ENCODE results near the gene CCDC12.
"Not testable (repeated sequence)": the region's sequence is repeated elsewhere in the genome, so short reads cannot be mapped to it uniquely, and the experiment has no call there.

The CCDC12 gene

DNA sequence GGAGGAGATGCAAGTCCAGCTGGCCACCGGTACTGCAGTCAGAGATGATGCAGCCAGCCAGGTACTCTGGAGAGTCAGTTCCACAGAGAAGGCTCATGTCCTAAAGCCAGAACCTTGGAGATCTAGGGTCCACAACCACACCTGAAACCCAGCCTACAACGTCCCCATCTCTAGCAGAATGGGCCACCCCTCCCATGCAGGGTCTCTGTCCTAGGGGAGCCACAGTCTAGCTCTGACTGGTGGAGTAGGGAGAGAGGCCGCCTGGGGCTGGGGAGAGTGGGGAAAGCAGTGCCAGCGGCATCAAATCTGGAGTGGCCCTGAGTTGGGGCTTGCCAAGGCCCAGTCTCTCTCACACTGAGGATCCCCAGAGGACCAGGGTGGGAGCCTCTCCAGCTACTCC is 55.5 kb downstream of the CCDC12 start:
- DNase-seq = no peak

DNA sequence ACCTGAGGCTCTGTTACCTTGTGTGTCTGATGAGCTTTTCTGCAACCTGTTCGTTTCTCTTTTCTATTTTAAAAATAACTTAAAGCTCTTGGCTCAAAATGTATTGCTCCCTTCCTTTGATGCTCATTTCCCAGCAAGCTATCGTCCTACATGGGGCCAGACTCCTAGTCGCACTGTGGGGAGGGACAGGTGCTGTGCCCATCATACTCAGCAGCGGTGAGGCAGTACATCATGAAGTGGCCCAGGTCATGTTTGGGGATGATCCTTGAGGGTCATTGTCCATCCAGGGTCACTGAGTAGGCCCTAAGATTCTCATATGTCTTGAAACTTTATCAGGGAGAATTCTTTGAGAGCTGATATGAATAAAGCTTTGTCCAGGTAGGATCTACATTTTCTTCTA is 57.9 kb downstream of the CCDC12 start:
- DNase-seq = no peak

DNA sequence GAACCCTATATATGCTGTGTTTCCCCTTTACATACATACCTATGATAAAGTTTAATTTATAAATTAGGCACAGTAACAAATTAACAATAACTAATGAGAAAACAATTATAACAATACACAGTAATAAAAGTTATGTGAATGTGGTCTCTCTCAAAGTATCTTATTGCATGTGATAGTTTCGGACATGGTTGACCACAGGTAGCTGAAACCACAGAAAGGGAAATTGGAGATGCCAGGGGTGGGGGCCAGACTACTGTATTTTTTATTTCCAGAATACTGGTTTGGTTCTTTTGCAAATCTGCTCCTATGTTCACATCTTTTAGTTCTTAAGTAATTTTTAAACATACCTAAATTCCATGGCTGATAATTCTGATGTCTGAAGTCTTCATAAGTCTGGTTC is 58.3 kb downstream of the CCDC12 start:
- DNase-seq = no peak

DNA sequence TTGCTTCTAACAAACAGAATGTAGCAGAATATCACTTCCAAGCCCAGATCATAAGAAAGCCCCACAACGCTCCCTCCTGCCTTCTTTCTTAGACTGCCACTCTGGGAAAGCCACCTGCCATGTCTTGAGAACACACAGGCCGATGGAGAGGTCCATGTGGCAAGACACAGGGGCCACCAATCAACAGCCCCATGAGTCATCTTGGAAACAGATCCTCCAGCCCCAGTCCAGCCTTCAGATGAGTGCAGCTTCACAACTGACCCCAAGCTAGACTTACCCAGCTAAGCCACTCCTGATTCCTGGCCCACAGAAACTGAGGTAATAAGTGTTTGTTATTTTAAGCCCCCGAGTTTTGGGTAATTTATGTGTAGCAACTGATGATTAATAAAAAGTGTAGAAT is 59.3 kb downstream of the CCDC12 start:
- DNase-seq = no peak

DNA sequence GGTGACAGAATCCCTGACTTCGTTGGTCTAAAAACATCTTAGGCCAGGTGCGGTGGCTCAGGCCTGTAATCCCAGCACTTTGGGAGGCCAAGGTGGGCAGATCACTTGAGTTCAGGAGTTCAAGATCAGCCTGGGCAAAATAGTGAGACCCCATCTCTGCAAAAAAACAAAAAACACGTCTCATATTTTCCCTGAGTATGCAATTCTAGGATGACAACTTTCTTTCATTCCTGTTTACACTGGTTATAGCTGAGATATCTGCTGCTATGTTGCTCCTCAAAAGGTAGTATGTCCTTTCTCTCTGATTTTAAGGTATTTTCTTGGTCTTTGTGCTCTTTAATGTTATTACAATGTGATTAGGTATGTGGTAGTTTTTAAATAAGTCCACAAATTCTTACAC is 59.7 kb downstream of the CCDC12 start:
- no peak for DNase-seq

DNA sequence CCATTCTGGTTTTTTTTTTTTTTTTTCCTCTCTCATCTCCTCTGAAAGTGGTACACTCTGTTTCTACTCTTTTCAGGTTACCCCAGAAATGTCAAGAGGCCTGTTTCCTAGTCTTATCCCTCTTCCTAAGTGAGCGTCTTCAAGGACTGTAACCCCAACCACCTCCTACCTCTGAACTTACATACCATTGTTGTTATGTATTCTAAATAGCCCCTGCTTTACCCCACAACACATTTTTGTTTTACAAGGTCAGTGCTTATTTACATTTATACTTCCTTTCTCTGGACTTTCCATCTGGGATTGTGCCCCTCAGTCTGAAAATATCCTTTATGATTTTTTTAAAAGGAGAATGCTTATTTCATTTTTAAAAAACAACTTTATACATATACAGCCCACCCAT is 60.3 kb downstream of the CCDC12 start:
- no peak for DNase-seq

DNA sequence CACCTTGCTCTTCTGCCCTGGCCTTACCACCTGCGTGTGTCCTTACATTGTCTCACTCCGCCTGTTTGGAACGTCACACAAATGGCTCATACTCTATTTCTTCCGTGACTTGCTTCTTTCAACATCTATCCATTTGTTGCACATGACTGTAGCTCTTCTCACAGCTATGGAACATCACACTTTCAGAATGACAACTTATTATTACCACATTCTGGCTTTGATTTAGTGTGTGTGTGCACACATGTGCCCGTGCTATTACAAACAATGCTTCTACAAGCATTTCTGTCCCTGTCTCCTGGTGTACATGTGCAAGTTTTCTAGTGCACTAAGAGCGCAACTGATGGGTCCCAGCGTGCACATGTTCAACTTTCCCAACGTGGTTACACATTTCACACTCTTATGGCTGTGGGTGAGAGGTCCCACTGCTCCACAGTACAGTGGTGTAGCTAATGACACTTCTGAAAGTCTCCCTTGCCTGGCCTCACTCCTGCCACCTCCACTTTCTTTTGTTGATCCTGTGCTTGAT is 61.2 kb downstream of the CCDC12 start:
- no peak for DNase-seq

DNA sequence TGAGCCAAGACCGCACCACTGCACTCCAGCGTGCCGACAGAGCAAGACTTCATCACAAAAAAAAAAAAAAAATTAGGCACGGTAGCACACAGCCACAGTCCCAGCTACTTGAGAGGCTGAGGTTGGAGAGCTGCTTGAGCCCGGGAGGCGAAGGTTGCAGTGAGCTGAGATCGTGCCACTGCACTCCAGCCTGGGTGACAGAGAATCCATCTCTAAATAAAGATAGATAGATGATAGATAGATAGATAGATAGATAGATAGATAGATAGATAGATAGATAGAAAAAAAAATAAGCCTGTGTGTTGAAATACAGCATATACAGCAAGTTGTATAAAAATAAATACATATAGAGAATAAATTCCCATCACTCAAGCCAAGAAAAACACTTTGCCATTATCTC is 61.7 kb downstream of the CCDC12 start:
- no peak for DNase-seq

DNA sequence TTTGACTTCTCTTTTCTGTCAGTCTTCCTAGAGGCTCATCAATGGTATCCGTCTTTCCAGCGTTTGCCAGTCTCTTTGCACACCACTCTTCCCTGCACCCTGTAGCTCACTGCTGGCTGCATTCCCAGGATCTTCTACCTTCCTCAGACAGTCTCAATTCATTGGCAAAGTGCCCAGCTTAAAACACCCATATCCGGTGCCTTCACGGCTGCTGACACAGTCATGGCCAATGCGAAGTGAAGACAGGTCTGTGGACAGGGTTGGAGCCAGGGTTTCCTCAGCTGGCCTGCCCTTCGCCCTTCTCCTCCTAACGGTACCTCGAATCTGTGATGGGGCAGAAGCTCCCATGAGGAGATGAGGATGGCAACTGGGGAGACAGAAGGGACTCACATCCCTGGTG is 62.9 kb downstream of the CCDC12 start:
- no peak for DNase-seq

DNA sequence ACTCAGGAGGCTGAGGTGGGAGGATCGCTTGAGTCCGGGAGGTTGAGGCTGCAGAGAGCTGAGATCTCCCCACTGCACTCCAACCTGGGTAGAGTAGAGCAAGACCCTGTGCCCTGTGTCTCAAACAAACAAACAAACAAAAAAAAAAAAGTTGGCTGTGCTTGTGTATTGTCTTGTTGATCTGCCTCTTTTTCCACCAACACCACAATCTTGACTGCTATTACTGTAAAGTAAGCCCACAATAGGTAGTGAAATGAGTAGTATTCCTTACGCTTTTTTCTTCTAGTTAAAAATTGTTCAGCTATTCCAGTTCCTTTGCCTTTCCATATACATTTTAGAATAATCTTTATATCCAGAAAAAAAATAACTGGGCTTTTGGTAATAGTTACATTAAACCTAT is 63.6 kb downstream of the CCDC12 start:
- no peak for DNase-seq

DNA sequence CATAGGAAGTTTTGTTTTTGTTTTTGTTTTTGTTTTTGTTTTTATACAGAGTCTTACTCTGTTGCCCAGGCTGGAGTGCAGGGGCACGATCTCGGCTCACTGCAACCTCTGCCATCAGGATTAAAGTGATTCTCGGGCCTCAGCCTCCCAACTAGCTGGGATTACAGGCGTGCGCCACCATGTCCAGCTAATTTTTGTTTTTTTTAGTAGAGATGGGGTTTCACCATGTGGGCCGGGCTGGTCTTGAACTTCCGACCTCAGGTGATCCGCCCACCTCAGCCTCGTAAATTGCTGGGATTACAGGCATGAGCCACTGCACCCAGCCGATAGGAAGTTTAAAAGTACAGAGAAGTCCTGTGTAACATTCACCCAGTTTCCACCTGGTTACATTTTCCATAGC is 65.6 kb downstream of the CCDC12 start:
- DNase-seq = not testable (repeated sequence)

DNA sequence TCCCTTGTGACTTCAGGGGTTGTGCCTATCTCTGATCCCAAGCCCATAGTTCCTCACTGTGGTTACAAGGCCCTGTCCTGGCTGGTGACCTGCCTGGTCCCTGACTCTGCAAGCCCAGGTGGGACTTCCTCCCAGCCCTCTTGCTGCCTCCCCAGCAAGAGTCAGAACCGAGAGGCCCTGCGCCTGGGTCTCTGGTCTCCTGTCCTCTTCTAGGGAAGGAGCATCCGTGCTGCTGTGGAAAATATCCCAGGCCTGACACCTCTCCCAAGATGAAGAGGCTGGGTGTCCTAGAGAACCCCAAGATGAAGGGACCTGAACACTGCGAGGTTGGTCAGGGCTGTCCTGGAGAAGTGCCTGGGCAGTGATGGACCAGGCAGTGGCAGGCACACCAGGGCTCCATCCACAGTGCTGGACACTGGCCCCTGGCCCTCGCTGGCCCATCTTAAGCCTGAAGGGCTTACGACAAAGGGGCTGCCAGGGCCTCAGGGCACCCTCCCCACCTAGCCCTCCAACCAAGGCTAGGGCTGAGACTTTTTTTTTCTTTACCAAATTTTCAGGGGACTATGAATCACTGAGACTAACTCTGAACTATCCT is 66.3 kb downstream of the CCDC12 start:
- no peak for DNase-seq

DNA sequence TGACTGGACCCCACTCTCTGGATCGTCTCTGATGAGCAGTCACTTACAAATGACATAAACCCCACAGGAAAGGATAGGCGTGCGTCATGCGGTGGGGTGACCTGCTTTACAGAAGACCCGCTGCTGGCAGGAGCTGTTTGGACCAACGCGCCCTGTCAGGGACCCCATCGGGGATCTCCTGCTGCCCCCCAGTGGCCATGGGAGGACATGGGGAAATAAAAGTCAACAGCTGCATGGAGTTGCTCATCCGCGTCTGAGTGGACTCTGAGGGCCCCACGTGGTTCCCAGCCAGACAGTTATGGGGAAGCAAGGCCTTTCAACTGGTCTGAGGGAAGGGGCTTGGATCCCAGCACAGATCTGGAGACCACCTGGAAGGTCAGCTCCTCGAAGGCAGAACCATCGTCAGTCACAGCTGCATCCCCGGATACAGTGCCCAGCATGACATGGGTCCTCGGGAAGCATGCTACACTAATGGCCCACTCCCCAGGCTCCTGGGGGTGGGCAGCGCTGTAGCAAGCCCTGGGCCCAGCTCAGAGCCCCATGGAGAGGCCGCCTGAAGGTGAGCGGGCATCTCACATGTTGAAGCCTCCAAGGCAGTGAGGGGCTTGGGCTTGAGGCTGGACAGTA is 66.9 kb downstream of the CCDC12 start:
- peak; percentile 38 to 67 (median 56) for DNase-seq

DNA sequence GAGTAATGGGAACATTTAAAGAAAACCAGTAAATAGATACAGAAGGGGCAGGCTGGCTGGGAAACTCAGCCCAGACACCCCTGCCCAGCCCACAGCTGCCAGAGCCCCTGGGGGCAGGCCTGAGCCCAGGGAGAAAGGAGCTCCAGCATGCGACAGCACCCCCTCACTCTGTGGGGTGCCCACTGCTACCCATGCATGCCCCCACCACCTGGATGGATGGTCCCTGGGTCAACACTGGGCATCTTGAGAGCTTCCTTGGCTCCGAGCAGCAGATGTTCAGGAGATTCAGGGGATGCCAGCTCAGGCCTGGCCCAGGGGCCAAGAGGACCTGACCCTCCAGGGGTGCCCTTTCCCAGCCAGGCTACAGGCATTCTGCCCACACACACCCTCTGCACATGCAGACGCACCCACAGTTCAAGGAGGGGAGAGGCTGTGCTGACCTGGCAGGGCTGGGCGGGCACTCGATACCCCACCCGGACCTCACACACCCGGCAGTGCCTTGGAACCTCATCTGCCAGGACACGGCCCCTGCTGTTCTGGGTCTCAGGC is 67.5 kb downstream of the CCDC12 start:
- DNase-seq = no peak

DNA sequence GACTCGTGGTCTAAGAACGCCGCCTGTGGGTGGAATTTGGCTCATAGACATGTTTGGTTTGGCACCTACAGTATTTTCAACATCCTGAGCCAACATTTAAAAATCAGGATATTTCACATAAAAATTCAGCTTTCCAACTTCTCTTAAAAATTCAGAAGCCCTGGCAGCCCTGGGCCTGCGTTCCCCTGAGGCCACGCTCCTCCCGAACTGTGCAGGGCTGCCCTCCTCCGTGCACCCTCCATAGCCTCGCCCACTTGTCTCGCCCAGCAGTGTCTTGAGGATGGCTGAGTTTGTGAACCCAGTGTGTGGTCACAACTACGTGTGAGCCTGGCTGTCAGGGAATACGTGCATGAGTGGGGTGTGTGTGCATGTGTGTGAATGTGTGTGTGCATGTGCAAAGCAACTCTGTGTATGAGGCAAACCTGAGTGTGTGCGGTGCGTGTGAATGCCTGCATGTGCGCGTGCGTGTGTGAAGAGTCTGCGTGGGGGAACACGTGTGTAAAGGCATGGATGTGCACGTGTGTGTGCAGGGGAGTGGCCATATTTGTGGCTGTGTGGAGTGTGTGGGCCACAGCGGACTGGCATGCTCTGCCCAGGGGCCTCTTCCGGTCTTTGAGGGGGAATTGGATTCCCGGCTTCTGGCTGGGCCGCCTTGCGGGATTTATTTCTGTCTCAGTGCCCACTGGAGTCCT is 68.1 kb downstream of the CCDC12 start:
- no peak for DNase-seq

DNA sequence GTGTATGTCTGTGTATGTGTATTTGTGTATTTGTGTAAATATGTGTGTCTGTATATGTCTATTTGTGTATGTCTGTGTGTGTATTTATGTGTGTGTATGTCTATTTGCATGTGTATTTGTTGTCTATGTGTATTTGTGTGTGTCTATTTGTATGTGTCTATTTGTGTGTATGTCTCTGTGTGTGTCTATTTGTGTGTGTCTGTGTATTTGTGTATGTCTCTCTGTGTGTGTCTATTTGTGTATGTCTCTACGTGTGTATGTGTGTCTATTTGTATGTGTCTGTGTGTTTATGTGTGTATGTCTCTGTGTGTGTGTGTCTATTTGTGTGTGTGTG is 68.6 kb downstream of the CCDC12 start:
- DNase-seq = no peak

DNA sequence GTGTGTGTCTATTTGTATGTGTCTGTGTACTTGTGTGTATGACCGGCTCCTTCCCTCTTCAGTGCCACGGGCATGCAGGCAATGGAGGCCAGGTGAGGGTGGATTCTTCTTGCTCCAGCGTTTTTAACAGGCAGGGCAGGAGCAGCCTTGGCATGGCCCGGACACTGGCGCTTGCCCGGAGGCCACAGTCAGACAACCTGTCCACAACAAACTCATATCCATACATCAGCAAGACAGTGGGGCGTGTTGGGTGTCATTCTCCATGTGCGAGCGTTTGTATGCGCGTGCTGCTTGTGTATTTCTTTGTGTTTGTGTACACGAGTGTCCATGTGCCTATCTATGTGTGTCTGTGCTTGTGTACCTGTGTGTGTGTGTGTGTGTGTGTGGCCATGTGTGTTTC is 69.3 kb downstream of the CCDC12 start:
- DNase-seq = no peak

DNA sequence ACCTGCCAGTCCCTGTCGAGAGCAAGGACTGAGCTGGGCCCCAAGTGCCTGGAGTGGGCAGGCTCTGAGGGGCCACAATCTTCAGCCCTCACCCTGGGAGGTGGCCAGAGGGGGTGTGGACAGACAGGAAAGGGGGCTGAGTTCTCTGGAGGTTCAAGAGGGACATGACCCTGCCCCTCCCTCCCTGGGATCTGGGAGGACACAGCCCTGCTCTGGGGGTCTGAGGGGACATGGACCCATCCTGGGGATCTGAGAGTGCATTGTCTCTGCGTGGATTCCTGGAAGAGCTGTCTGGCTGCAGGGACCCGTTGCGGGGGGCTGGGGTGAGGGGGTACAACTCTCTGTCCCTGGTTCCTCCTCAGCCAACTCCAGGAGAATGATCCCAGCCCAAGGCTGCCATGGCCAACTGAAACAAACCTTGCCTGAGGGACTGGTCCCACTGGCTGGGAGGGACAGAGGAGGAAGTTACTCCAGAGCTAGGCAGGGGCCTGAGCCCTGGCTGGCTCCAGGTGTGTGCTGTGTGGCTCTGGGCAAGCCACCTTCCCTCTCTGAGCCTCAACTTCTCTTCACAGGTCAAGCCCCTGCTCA is 70.0 kb downstream of the CCDC12 start:
- no peak for DNase-seq

DNA sequence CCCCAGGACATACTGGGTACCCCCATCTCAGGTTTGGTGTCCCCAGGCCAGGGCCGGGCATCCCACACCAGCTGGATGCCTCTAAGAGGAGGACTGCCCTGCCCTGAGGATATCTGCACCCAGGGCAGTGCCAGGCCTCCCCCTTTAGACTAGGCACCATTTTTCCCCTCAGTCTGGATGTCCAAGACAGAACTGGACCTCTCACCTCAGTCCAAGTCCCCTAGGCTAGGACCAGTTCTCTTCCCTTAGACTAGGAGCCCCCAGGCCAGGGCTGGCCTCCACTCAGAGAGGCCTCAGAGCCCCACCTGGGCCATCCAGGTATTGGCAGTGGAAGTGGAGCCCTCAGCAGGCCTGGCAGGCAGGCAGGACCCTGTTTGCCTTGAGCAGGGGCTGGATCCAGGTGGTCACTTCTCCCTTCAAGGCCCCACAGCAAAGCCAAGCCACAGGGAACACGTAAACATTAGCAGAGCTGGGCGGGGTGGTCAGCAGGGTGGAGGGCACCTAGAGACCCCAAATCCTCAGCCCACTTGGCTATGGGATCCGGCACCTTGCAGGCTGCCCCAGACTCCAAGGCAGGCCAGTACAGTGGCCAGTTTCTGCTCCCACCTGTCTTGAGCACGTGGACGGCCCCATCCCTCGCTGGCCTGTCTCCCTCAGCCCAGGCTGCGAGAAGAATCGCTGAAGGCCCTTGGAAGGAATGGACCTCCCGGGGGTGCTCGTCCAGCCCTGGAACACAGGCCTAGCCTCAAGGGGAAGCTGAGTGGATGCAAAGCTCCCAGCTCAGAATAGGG is 70.7 kb downstream of the CCDC12 start:
- DNase-seq = no peak

DNA sequence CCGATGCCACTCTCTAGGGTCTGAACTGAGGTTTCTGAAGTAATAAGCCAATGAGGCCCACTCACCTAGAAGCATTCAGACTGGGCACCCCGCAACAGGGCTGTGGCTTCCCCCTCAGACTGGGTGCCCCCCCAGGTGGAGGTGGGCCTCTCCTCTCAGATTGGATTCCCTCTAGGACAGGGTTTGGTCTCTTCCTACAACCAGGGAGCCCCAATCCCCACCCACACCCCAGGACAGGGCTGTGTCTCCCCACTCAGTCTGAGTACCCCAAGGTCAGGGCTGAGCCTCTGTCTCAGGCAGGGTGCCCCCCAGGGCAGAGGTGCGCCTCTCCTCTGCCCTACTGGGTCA is 71.4 kb downstream of the CCDC12 start:
- DNase-seq = no peak

DNA sequence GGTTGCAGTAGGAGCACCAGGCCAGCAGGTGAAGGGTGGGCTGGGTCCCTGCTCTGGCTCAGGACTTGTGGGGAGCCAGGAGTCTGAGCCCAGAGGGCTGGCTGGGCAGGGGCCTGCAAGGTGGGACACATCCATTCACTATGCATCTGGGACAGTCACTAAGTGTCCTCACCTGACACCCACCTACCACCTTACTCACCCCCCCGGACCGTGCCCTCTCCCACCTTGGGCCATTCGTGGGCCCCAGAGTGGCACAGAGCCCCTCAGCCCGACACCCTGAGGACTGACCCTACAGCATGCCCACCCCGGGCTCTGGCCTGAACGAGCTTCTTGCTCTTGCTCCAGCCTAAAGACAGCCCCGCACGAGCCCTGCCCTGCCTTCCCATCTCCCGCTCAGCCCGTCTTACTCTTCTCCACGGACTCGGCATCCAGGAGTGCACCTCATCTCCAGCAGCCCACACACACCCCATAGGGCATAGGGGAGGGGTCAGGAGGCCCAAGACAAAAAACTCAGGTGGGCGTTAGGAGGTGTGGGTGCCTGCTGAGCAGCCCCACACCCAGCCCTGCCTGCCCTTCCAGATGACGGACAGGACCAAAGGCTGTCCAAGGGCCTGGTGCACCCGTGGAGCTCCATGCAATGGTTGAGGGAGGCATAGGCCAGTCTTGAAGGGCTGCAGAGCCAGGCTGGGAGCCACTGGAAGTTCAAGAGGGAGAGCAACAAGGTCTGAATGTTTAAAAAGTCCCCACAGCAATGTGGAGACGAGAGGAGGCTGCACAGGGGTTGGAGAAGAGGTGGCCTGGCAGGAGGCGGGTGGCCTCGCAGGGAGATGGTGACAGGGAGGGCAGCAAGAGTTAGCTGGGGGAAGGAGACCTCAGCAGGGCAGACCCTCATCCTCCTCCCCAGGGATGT is 72.0 kb downstream of the CCDC12 start:
- DNase-seq = no peak

All from stimulated activated naive CD4-positive, alpha-beta T cell (primary cell).